IPS-18c (cell line): ENCODE measurements around the gene RAET1G.
"Not testable (repeated sequence)": the region's sequence is repeated elsewhere in the genome, so short reads cannot be mapped to it uniquely, and the experiment has no call there.

Experiments
- H3K4me3 ChIP-seq: 2 replicates; pipeline ENCODE4 v1.7.0; 2013; ENCODE audit warnings: low read depth, mild to moderate bottlenecking, low read length, moderate library complexity; ENCODE audit not compliant: insufficient read depth
- H3K9me3 ChIP-seq: one replicate; pipeline ENCODE4 v1.6.1; 2013; ENCODE audit warnings: mild to moderate bottlenecking, low read length, moderate library complexity; ENCODE audit not compliant: control insufficient read depth, insufficient read depth

Gene RAET1G

GRCh38 chr6:149895048-149895590 lies 27.8 kb downstream of the RAET1G start:
- Histone ChIP-seq H3K4me3 (no peak overlapping the region), H3K9me3 (no peaks in the 10 kb centered on the region)

DNA sequence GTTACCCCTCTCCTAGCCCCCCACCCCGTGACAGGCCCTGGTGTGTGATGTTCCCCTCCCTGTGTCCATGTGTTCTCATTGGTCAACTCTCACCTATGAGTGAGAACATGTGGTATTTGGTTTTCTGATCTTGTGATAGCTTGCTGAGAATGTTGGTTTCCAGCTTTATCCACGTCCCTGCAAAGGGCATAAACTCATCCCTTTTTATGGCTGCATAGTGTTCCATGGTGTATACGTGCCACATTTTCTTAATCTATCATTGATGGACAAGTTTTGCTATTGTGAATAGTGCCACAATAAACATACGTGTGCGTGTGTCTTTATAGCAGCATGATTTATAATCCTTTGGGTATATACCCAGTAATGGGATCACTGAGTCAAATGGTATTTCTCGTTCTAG lies 31.1 kb downstream of the RAET1G start:
- H3K4me3 ChIP-seq, H3K9me3 ChIP-seq: not testable (repeated sequence)

- H3K9me3 ChIP-seq = no peaks in the 10 kb centered on the region
- no peak overlapping the region for H3K4me3 ChIP-seq
Measured at GRCh38 chr6:149891259-149891658, 31.7 kb downstream of the RAET1G start.

DNA sequence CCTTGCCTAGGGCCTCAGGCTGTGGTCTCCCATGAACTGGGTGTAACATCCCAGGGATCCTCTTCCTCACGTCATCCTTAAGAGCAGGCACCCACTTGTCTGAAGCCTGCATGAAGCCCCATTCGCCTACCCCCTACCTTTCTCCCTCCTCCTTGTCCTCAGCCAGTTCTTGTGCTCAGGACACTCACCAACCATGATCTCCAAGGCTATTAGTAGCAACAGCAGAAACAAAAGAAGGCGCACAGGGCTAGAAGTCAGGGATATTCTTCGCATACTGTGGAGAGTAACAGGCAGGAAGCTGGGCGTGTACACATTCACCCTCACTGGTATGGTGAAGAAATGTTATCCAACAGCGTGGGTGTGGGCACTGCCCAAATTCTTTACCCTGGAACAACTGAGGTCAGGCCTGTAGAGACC lies 32.3 kb downstream of the RAET1G start:
- Histone ChIP-seq H3K4me3 (no peak overlapping the region), H3K9me3 (no peaks in the 10 kb centered on the region)

DNA sequence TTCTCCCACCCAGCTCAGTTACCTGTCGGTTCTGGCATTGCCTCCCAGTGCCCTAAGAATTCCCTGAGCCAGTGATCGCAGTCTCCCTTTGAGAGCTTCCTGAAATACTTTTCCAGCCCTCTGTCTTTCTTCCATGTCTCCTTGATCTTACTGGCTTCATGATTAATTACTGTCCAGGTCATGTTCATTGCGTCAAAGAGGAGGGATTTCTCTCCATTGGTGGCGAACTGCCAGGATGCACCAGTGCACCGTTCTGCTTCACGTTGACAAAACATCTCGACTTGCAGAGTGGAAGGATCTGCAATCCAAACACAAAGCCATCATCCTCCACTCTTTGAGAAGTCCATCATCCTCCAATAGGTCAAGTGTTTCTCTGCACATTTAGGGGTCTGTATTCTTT lies 33.6 kb downstream of the RAET1G start:
- H3K4me3 ChIP-seq = no peak overlapping the region
- H3K9me3 ChIP-seq = no peaks in the 10 kb centered on the region

- H3K9me3 ChIP-seq = no peaks in the 10 kb centered on the region
- no peak overlapping the region for H3K4me3 ChIP-seq
Measured at GRCh38 chr6:149888659-149889058, 34.3 kb downstream of the RAET1G start.

GRCh38 chr6:149888093-149888492 lies 34.8 kb downstream of the RAET1G start:
- Histone ChIP-seq H3K9me3 (no peaks in the 10 kb centered on the region), H3K4me3 (no peak overlapping the region)

- no peak overlapping the region for H3K4me3 ChIP-seq
- H3K9me3 ChIP-seq = no peaks in the 10 kb centered on the region
Measured at GRCh38 chr6:149887343-149887742, 35.6 kb downstream of the RAET1G start.

DNA sequence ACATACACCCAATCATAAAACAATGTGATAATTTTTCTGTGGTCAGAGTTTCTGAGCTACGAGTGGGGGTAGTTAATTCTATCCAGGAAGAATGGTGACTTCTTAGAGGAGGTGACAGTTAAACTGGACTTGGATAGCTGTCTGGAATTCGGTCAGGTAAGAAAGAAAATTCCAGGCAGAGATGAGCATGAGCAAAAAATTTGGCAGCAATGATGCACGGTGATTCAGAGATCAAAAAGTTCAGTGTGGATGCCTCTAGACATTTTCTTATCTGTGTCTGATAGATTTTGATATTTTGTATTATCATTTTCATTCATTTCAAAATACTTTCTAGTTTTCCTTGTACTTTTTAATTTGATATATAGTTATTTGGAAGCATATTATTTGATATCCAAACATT lies 37.0 kb downstream of the RAET1G start:
- Histone ChIP-seq H3K4me3 (no peak overlapping the region), H3K9me3 (no peaks in the 10 kb centered on the region)

DNA sequence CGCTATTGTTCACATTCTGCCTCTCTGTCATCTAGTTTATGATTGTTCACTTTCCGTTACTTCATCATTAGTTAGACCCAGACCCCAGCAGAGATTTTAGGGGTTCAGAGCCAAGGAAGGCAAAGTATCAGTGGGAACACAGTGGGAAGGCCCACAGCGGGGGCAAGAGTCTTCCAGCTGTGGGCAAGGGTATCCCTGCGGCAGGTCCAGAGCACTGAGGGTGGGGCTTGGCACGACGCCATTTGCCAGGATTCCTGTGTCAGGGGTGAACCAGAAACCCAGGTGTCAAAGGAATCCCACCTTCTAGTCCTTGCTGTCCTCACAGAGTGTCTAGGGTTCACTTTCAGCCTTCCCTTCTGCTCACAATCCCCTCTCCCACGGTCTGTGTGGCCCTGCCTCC lies 38.3 kb downstream of the RAET1G start:
- H3K9me3 ChIP-seq = no peaks in the 10 kb centered on the region
- H3K4me3 ChIP-seq = no peak overlapping the region

DNA sequence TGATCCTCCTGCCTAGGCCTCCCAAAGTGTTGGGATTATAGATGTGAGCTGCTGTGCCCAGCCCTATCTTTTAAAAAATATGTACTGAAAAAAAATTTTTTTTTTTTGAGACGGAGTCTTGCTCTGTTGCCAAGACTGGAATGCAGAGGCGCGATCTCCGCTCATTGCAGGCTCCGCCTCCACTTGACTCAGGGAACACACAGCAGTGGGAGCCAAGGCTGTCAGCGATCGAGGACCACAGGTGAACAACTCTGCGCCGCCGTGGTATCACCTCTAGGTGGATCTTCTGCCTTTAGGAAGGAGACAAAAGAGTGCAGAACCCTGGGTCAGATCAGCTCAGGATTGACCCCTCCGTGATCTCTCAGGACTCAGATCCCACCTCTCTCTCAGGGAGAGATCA lies 38.7 kb downstream of the RAET1G start:
- no peaks in the 10 kb centered on the region for H3K9me3 ChIP-seq
- no peak overlapping the region for H3K4me3 ChIP-seq

GRCh38 chr6:149881860-149882259 lies 41.1 kb downstream of the RAET1G start:
- H3K4me3 ChIP-seq = no peak overlapping the region

DNA sequence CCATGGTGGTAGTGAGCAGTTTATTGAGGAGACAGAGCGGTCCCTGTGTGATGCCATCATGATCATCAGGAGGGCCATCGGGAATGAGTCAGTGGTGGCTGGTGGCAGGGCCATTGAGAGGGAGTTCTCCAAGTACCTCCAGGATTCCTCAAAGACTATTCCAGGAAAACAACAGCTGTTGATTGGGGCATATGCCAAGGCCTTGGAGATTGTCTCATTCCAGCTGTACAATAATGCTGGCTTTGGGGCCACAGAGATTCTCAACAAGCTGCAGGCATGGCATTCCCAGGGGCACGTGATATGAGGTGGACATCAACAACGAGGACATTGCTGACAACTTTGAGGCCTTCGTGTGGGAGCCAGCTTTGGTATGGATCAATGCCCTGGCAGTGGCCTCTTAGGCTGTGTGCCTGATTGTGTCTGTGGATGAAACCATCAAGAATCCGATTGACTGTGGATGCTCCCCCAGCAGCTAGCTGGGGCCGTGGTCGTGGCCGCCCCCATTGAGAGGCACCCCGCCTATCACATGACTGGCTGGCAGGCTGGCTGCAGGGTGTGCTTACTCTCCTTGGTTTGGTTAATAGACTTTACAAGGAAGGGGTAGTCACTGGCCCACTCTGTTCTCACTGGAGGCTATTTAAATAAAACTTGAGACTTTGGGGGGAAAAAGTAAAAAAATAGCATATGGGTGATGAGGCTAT lies 41.7 kb downstream of the RAET1G start:
- Histone ChIP-seq H3K4me3 (no peak overlapping the region), H3K9me3 (no peaks in the 10 kb centered on the region)

More at GRCh38 chr6:149881860-149882259, 41.1 kb downstream of the RAET1G start:
- H3K9me3 ChIP-seq = no peaks in the 10 kb centered on the region

DNA sequence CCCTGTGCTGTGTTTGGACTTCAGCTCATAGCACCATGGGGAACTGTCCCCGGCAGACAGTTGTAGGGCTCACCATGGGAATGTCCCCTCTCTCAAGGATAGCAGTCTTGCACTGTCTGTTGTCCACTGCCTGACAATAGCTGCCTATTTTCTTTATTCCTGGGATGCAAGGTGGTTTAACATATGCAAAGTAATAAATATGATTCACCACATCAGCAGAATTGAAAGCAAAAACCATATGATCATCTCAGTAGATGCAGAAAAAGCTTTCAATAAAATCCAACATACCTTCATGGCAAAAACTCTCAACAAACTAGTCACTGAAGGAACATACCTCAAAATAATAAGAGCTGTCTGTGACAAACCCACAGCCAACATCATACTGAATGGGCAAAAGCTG lies 45.3 kb downstream of the RAET1G start:
- Histone ChIP-seq H3K4me3 (no peak overlapping the region), H3K9me3 (no peaks in the 10 kb centered on the region)

DNA sequence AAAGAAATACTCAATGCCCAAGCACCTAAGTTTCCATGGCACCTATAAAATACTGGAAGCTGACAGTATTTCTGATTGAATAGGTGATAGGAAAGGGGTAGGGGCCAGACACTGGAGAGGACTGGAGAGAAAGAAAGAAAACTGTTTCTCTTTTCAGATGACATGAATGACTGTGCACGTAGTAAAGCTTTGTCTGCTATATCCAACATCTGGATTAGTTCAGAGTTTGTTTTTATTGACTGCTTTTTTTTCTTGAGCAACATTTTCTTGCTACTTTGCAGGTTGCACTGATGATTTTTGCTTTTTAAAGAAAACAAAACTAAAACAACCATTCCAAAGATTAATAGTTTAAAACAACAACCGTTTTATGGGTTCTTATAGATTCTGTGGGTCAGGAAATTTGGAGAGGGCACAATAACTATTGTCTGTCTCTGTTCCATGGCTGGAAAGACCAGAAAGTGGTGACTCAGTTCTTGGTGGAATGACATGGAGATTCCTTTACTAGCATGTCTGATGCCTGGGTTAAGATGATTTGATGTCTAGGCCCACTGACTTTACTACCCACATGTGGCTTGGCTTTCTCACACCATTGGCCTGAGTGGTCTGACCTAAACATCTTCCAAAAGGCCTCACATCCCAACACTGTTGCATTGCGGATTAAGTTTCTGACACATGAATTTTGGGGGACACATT lies 46.5 kb downstream of the RAET1G start:
- H3K4me3 ChIP-seq = no peak overlapping the region
- H3K9me3 ChIP-seq = no peaks in the 10 kb centered on the region

DNA sequence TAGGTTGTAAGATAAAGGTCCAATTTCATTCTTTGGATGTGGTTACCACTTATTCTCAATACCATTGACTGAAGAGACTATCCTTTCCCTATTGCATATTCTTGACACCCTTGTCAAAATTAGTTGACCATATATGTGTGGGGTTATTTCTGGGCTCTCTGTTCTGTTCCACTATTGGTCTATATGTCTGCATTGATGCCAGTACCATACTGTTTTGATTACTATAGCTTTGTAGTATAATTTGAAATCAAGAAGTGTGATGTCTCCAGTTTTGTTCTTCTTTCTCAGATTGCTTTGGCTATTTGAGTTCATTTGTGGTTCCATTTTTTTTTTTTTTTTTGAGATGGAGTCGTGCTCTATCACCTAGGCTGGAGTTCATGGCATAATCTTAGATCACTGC lies 50.7 kb downstream of the RAET1G start:
- Histone ChIP-seq H3K9me3 (no peaks in the 10 kb centered on the region), H3K4me3 (no peak overlapping the region)

- Histone ChIP-seq H3K9me3 (no peaks in the 10 kb centered on the region), H3K4me3 (no peak overlapping the region)
Measured at GRCh38 chr6:149871182-149871581, 51.7 kb downstream of the RAET1G start.

GRCh38 chr6:149869275-149869892 lies 53.5 kb downstream of the RAET1G start:
- Histone ChIP-seq H3K4me3 (no peak overlapping the region), H3K9me3 (no peaks in the 10 kb centered on the region)
